ENCODE results near the gene ELL. TPM values are rescaled to one million over a fixed set of nuclear protein-coding genes. Genes with fewer than 3 reads are reported as not detected.

ELL gene
- total and polyA plus RNA-seq, 9 of the 15 experiments (the other 6 are each of a cell fraction or from before 2014, with no cell fraction given) = 0.24 to 22.5 (median 4.1) TPM

DNA sequence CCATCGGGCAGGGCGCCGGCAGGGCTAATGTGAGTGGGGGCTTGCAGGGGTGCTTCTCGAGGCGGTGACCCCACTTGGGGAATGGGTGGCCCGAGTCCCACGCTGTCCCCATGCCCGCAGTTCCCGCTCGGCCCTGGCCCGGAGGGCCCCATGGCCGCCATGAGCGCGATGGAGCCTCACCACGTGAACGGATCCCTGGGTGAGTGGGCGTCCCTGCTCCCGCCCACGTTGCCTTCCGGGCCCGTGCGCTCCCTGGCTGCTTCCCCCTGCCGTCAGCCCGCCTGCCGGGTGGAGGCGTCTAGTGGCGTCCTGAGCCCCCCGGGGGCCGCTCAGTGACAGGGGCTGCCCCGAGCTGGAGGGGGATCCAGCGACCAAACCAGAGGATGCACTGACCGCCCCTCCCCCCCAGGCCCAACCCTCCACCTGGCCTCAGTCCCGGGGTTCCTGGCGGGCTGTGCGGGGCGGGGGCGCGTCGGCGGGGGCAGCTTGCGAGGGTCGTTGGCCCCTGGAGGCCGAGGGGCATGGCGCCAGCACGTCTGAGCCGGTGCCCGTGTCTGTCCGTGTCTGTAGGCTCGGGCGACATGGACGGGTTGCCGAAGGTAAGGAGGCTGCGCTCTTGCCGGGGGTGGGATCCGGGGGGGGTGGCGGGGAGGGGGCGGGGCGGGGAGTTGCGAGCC is 88.7 kb downstream of the ELL start (continued):
- no peak for TF ChIP-seq RFX1 (IDR thresholded peaks at IDR 0.05)
- TF ChIP-seq RBM34 (IDR thresholded peaks at IDR 0.05; ENCODE audit: borderline replicate concordance, insufficient read depth, low read length) = no peak
- TF ChIP-seq NFRKB (IDR thresholded peaks at IDR 0.05; ENCODE audit: low read depth) = peak; percentile 74; the same call in 1 of the 2 replicates
- no peak for TF ChIP-seq PCBP1 (IDR thresholded peaks at IDR 0.05; ENCODE audit: low read depth, low read length, poor library complexity, severe bottlenecking)
- TF ChIP-seq POLR2B (IDR thresholded peaks at IDR 0.05; ENCODE audit: low read depth, partially characterized antibody) = peak; percentile 23
- no peak for TF ChIP-seq BDP1 (IDR thresholded peaks at IDR 0.05; ENCODE audit: insufficient read depth, insufficient read length)
- no peak for TF ChIP-seq ZNF174 (CRISPR knock-in tag; IDR thresholded peaks at IDR 0.05)
- TF ChIP-seq MAFK (IDR thresholded peaks at IDR 0.05; ENCODE audit: low read length) = no peak
- no peak for TF ChIP-seq XRCC3 (IDR thresholded peaks at IDR 0.05)
- no peak for TF ChIP-seq NCOA6 (IDR thresholded peaks at IDR 0.05)
- no peak for TF ChIP-seq POLR2AphosphoS5 (IDR thresholded peaks at IDR 0.05; ENCODE audit: control insufficient read depth, insufficient read depth, low read depth, low read length)
- TF ChIP-seq, protein P1, sequence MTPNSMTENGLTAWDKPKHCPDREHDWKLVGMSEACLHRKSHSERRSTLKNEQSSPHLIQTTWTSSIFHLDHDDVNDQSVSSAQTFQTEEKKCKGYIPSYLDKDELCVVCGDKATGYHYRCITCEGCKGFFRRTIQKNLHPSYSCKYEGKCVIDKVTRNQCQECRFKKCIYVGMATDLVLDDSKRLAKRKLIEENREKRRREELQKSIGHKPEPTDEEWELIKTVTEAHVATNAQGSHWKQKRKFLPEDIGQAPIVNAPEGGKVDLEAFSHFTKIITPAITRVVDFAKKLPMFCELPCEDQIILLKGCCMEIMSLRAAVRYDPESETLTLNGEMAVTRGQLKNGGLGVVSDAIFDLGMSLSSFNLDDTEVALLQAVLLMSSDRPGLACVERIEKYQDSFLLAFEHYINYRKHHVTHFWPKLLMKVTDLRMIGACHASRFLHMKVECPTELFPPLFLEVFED (CRISPR knock-in tag; conservative IDR thresholded peaks at IDR 0.05) = 0 out of 2 replicates have a peak, but pooled peaks have one; percentile 19
- TF ChIP-seq PML (IDR thresholded peaks at IDR 0.05; ENCODE audit: low read length) = peak; percentile 44; the same call in 1 of the 2 replicates
- no peak for TF ChIP-seq TCF7 (IDR thresholded peaks at IDR 0.05; ENCODE audit: borderline replicate concordance)
- no peak for TF ChIP-seq NR2C2 (CRISPR knock-in tag; IDR thresholded peaks at IDR 0.05)
- TF ChIP-seq NR2C2 (tag; IDR thresholded peaks at IDR 0.05) = no peak
- TF ChIP-seq ZNF76 (CRISPR knock-in tag; IDR thresholded peaks at IDR 0.05; ENCODE audit: borderline replicate concordance) = no peak
- no peak for TF ChIP-seq KLF10 (CRISPR knock-in tag; IDR thresholded peaks at IDR 0.05)
- no peak for TF ChIP-seq NFYB (IDR thresholded peaks at IDR 0.05; ENCODE audit: extremely low read depth, insufficient read length)
- no peak for TF ChIP-seq SRSF1 (IDR thresholded peaks at IDR 0.05; ENCODE audit: low read depth, low read length)
- TF ChIP-seq ZNF431 (CRISPR knock-in tag; IDR thresholded peaks at IDR 0.05) = no peak; the same call in 1 of the 2 replicates
- no peak for TF ChIP-seq SPI1 (IDR thresholded peaks at IDR 0.05; ENCODE audit: borderline replicate concordance, low read depth, low read length)
- no peak for TF ChIP-seq ZNF584 (CRISPR knock-in tag; IDR thresholded peaks at IDR 0.05; ENCODE audit: low read depth)
- no peak for TF ChIP-seq NR3C1 (CRISPR knock-in tag; IDR thresholded peaks at IDR 0.05)
- no peak for TF ChIP-seq NFXL1 (CRISPR knock-in tag; IDR thresholded peaks at IDR 0.05)
- no peak for TF ChIP-seq AFF1 (IDR thresholded peaks at IDR 0.05; ENCODE audit: low read depth in 1 of 2, partially characterized antibody in 2 of 2)
- no peak for TF ChIP-seq TARDBP (IDR thresholded peaks at IDR 0.05)
